ENCODE data around the gene MTOR.
"Not testable (repeated sequence)": the region's sequence is repeated elsewhere in the genome, so short reads cannot be mapped to it uniquely, and the experiment has no call there.

Gene MTOR

GRCh38 chr1:11144570-11145256, 117.6 kb downstream of the MTOR start:
- no peak for DNase-seq

GRCh38 chr1:11143907-11144306, 118.4 kb downstream of the MTOR start:
- no peak for DNase-seq

GRCh38 chr1:11143401-11143800, 119.0 kb downstream of the MTOR start:
- DNase-seq = no peak

DNA sequence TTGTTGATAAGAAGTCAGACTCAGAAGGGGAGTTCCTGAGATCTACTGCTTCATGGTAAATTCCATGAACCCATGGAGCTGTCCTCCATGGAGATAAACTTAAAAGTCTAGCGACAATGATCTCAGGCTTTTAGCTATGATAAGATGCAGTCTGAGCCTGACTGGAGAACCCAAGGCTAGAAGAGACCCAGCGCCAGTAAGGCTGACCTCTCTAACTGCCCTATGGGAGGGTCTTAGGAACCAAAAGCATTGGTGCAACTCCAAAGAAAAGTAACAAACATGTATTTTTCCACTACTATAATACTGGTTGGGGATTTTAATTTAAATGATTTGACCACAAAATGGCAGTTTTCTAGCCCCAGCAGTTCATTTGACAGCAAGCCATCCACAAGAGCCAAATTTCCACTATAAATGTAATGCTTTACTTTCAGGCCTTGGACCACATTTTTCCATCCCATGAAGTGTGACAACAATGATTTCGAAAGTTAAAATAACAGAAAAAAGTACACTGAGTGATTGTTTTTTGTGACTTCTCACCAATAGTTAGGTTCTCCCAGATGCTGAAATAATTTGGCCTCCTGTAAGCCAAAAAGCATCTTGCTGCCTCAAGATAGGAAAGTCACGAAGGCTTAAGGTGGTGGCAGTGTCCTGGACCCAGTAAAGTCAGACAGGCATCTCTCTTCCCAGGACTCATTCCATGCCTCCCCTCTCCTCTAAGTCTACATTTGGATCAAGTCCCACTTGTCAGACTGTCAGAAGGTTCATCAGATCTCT, 119.5 kb downstream of the MTOR start:
- DNase-seq = no peak

DNA sequence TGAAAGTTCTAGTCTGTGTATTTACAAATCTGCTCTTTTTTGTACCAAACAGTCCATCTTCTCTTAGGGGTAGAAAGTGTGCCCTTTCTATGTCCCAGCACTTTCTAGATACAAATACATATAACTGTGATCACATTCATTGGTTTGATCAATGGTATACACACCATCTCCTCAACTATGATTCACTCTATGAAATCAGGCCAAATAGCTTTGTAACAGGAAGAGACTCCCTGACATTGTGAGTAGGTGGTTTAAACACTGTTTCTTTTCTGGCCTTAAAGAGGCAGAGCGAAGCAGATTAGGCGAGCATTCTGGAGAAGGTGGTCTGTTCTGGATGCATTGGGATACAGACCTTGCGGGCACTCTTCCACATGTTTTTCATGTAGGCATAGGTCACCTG, 123.4 kb downstream of the MTOR start:
- no peak for DNase-seq

DNA sequence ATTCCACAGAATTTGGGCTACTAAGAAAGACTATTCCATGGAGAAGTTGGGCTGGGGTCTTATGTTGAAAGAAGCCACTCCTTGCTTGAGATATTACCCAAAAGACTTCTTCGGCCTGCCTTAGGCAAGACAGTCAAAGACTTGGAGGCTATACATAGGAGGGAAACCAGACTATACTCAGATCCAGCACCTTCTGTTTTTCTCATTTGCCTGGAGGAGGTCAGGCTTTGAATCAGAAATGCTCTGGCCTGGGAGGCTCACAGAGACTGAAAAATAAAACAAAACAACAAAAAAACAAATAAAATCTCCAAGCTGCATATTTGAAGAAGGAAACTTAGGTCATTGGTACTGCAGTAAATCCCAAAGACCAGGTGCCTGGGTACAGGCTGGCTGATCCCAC, 124.3 kb downstream of the MTOR start:
- DNase-seq = no peak

GRCh38 chr1:11134898-11135266, 127.5 kb downstream of the MTOR start:
- DNase-seq = no peak

GRCh38 chr1:11134251-11134897, 128.0 kb downstream of the MTOR start:
- DNase-seq = no peak

GRCh38 chr1:11132563-11133293, 129.6 kb downstream of the MTOR start:
- peak; percentile 4 for DNase-seq

- DNase-seq = no peak
Measured at GRCh38 chr1:11131816-11132215, 130.5 kb downstream of the MTOR start.

GRCh38 chr1:11130406-11130805, 131.9 kb downstream of the MTOR start:
- DNase-seq = no peak

DNA sequence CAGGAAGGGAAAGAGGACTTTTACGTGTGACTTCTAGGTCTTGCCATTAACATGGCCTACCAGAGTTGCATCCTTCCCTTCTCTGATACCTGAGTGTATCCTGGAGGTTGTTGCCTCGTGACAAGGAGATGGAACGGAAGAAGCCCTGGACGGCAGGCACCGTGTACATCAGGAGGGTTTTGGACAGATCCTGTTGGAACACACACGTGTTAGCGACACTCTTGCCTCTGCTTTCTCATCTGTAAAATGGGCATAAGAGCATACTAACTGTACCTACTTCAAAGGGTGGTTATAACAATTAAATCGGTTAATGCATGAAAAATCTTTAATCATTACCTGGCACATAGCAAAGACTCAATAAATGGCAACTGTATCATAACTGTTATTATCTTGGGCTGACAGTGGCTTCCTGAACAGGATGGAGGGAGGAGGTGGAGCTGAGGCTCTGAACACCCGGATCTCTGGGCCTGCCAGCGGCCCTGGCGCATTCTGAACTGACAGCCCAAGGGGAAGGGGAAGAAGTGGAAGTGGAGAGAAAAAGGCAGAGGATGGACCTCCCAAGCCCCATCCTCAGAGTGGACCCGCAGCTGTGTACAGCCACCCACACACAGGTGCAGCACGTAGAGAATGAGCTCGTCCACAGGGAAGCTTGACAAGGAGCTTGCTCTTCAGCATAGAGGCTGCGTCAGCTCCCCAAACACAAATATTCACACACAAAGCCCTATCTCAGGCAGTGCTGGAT, 132.5 kb downstream of the MTOR start:
- no peak for DNase-seq

DNA sequence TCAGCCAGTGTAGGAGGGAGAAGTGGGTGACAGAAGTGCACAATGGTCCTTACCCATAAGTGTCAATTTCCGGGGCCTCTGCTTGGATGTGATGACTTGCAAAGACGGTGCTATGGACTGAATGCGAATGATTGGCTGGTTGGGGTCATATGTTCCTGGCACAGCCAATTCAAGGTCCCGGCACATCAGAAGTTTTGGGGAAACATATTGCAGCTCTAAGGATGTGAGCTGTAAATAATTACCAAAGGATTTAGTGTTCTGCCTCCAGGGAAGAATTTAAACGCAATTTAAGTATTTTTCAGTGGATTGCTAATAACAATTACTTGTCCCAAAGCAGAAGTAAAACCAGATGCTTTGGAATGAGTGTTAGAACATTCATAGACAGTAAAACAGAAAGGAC, 135.8 kb downstream of the MTOR start:
- DNase-seq = no peak

DNA sequence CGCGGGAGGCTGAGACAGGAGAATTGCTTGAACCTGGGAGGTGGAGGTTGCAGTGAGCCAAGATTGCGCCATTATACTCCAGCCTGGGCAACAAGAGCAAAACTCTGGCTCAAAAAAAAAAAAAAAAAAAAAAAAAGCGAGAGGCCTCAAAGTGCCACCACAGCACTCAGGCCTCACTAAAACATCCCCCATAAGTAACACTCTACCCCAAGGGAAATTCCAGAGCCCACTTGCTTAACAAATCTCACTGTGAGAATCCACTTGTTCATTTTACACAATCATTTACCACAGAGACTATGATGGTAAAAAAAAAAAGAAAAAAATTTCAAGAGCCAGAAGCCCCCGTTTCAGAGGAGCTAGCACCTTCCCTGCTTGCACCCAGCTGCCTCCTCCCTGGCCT, 136.4 kb downstream of the MTOR start:
- no peak for DNase-seq

DNA sequence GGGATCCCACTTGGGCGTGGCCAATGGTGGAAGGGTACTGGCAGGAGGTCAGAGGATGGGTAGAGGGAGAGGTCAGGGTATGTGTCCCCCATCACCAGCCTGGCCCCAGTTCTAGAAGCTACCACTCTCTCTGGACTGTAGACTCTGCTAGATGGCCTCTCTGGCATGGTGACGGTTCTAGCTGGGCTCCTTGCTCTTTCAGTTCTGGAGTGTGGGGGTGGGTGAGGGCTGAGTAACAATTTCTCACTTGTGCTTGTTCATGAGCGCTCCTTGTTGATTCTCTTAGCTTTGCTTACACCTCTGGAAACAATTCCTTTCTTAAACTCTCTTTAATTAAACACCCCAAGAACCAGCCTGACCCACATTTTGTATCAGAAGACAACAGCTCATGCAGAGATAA, 137.4 kb downstream of the MTOR start:
- DNase-seq = no peak

- DNase-seq = no peak
Measured at GRCh38 chr1:11116318-11116717, 146.0 kb downstream of the MTOR start.

DNA sequence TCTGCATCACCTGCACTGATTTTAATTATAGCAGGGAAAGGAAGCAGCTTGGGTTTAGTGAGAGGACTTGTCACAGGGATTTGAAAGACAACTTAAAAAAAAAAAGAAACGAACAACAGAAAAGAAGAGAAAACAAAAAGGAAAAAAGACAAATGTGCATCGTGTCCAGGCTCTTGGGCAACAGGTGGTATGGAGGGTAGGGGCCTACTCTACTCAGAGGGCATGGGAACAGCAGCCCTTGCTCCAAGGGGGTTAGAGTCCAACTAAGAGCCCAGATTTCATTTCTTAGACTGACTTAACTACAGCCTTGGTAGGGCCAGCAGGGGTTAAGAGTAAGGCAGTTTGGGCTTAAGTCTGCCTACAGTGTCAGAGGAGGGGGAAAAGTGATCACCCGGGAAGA, 147.4 kb downstream of the MTOR start:
- DNase-seq = no peak

- no peak for DNase-seq
Measured at GRCh38 chr1:11109047-11109760, 153.1 kb downstream of the MTOR start.

DNA sequence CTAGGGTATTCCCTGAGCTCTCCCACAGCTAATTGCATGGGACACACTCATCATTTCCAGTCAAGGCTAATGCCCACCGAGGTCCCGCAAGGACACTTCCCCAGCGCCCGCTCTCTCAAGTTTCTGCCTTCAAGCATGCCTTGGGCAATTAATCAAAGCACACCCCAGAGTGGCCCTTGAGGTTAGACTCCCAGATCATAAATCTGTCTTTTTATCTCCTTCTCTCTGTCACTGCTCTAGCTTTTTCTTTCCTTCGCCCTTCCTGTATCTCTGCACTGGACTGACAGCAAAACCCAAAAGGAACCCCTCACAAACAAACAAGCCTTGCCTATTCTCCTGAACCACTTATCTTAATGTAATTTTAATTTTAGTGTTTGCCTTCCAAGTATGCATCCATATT, 154.8 kb downstream of the MTOR start:
- no peak for DNase-seq

GRCh38 chr1:11105586-11105985, 156.8 kb downstream of the MTOR start:
- DNase-seq = no peak

DNA sequence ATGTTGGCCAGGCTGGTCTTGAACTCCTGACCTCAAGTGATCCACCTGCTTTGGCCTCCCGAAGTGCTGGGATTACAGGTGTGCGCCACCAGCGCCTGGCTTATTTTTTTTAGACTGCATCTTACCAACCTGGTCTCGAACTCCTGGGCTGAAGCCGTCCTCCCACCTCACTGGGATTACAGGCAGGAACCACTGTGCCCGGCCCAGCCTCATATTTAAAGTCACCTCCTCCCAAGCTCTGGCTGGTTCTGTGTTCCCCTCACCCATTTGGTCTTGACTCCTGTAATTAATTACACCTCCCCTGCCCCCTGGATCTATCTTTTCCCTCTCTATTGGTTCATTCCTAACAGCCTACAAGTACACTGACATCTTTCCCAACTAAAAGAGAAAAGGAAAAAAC, 161.0 kb downstream of the MTOR start:
- DNase-seq = no peak

- DNase-seq = not testable (repeated sequence)
Measured at GRCh38 chr1:11100806-11101205, 161.5 kb downstream of the MTOR start.
